Articular chondrocyte of knee joint (primary cell): ENCODE data around the gene DPY30. TPM values are rescaled to one million over a fixed set of nuclear protein-coding genes. Genes with fewer than 3 reads are reported as not detected.

Source experiments
- total RNA-seq: library from RNA; depleted of rRNA; stranded (reverse); fragments of >200 nt; gene quantifications from 2 replicates; pipeline ENCODE4 v1.2.3, GENCODE V29; 2012

The DPY30 gene
- total RNA-seq = 51.0 and 65.3 TPM in 2 replicates

GRCh38 chr2:32039447-32040219 lies at the start of gene DPY30:
Gene DPY30, minus strand, starts transcription at chr2:32039805. Its CDS starts 349 bp downstream, at chr2:32039456.

GRCh38 chr2:32063310-32064020 lies 23.9 kb upstream of the DPY30 start, which contains the start of gene SPAST:
Gene SPAST, plus strand, starts transcription at chr2:32063556. Its CDS starts 276 bp downstream, at chr2:32063832.

GRCh38 chr2:32010670-32011484 lies 28.7 kb downstream of the DPY30 start, which contains the start of gene MEMO1:
Gene MEMO1, minus strand, starts transcription at chr2:32011008. Its CDS starts 761 bp downstream, at chr2:32010247.

Other genes starting within 250 kb of the DPY30 start
- 29.7 and 29.8 TPM in 2 replicates for gene MEMO1, start 28.8 kb downstream of the DPY30 start, total RNA-seq
- 28.0 and 30.2 TPM in 2 replicates for gene SPAST, start 23.8 kb upstream of the DPY30 start, total RNA-seq
- gene SLC30A6, start 126.1 kb upstream of the DPY30 start, total RNA-seq = 42.5 and 45.8 TPM in 2 replicates
- gene NLRC4, start 225.1 kb upstream of the DPY30 start, total RNA-seq = not detected in 2 replicates
- gene YIPF4, start 238.1 kb upstream of the DPY30 start, total RNA-seq = 39.3 and 40.0 TPM in 2 replicates